Kidney epithelial cell (primary cell): Measurements from ENCODE around the gene PIK3AP1. TPM values are rescaled to one million over a fixed set of nuclear protein-coding genes. Genes with fewer than 3 reads are reported as not detected.

Experiments used
- DNase-seq: peaks from one replicate; pipeline ENCODE4 v3.0.0-alpha.2; 2010; ENCODE audit warnings: low read depth
- H3K27me3 ChIP-seq: 2 replicates; pipeline ENCODE4 v1.6.0; 2011; ENCODE audit warnings: low read length; ENCODE audit not compliant: control insufficient read depth, insufficient read depth
- H3K36me3 ChIP-seq: 2 replicates; pipeline ENCODE4 v1.5.1; 2011; ENCODE audit warnings: low read length; ENCODE audit not compliant: control insufficient read depth, insufficient read depth
- H3K4me3 ChIP-seq: 2 replicates; pipeline ENCODE4 v1.5.1; 2011; ENCODE audit warnings: low read depth, mild to moderate bottlenecking, control low read depth, low read length
- total RNA-seq: library from RNA; depleted of rRNA; stranded (reverse); fragments of >200 nt; gene quantifications from 2 replicates; pipeline ENCODE4 v1.2.3, GENCODE V29; 2015
- TF ChIP-seq, protein P1 (sequence below): IDR thresholded peaks from 2 replicates; pipeline ENCODE4 v1.5.1; 2011; ENCODE audit warnings: mild to moderate bottlenecking, moderate library complexity, low read length, control low read depth, inconsistent platforms; ENCODE audit not compliant: insufficient read depth, poor library complexity, severe bottlenecking

The PIK3AP1 gene
- total RNA-seq, 1 donor from 2014 or later: 8.9 TPM

GRCh38 chr10:96708996-96709395 lies 11.3 kb downstream of the PIK3AP1 start:
- Histone ChIP-seq H3K27me3 (no peaks in the 10 kb centered on the region), H3K36me3 (no peaks in the 10 kb centered on the region), H3K4me3 (no peak overlapping the region)
- TF ChIP-seq, protein P1, sequence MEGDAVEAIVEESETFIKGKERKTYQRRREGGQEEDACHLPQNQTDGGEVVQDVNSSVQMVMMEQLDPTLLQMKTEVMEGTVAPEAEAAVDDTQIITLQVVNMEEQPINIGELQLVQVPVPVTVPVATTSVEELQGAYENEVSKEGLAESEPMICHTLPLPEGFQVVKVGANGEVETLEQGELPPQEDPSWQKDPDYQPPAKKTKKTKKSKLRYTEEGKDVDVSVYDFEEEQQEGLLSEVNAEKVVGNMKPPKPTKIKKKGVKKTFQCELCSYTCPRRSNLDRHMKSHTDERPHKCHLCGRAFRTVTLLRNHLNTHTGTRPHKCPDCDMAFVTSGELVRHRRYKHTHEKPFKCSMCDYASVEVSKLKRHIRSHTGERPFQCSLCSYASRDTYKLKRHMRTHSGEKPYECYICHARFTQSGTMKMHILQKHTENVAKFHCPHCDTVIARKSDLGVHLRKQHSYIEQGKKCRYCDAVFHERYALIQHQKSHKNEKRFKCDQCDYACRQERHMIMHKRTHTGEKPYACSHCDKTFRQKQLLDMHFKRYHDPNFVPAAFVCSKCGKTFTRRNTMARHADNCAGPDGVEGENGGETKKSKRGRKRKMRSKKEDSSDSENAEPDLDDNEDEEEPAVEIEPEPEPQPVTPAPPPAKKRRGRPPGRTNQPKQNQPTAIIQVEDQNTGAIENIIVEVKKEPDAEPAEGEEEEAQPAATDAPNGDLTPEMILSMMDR: no peak
- DNase-seq: no peak

DNA sequence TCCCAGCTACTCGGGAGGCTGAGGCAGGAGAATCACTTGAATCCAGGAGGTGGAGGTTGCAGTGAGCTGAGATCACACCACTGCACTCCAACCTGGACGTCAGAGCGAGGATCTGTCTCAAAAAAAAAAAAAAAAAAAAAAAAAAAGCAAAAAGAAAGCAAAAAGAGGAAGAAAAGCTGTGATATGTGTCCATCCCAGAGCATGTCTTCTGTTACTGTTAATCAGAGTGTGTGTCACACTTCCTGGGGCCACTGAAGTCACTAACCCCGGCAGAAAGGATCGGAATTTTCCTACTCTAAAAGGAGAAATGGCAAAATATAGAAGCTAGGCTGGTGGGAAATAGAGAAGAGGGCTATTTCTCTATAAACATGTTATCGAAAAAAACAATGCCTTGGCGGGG lies 11.9 kb downstream of the PIK3AP1 start:
- Histone ChIP-seq H3K27me3 (no peaks in the 10 kb centered on the region), H3K4me3 (no peak overlapping the region), H3K36me3 (no peaks in the 10 kb centered on the region)
- TF ChIP-seq, protein P1: no peak
- DNase-seq: no peak

GRCh38 chr10:96706331-96706853 lies 13.9 kb downstream of the PIK3AP1 start:
- no peak overlapping the region for H3K4me3 ChIP-seq
- no peaks in the 10 kb centered on the region for H3K27me3 ChIP-seq
- DNase-seq: no peak
- TF ChIP-seq, protein P1: no peak
- H3K36me3 ChIP-seq: no peaks in the 10 kb centered on the region

DNA sequence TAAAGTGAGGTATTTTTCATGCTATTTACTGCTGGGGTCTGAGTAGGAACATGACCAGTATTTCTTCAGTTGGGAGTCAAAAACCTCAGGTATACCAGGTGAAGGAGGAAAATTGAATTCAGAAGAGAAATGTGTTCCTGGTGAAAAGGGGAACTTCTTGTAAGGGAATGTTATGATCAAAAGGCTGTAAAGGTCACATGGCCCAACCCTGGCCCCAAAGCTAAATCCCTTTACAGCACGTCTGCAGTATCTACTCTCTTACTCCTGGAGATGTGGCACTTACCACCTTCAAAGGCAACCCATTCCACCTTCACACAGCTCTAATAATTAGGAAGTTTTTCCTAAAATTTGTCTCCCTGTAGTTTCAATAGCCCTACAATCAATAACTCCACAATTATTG lies 15.2 kb downstream of the PIK3AP1 start:
- no peaks in the 10 kb centered on the region for H3K27me3 ChIP-seq
- no peak for DNase-seq
- TF ChIP-seq, protein P1: no peak
- H3K36me3 ChIP-seq: no peaks in the 10 kb centered on the region
- no peak overlapping the region for H3K4me3 ChIP-seq

DNA sequence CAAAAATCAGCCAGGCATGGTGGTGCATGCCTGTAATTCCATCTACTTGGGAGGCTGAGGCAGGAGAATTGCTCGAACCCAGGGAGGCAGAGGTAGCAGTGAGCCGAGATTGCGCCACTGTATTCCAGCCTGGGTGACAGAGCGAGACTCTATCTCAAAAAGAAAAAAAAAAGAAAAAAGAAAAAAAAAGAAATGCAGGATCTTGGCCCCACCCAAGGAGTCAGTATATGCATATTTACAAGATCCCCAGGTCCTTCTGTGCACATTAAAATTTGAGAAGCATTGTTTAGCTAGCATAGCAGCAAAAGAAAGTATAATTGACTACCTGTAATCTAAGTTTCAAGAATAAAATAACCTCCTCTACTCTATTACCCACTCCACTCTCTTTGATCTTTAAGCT lies 15.8 kb downstream of the PIK3AP1 start:
- DNase-seq: no peak
- Histone ChIP-seq H3K36me3 (no peaks in the 10 kb centered on the region), H3K4me3 (no peak overlapping the region), H3K27me3 (no peaks in the 10 kb centered on the region)
- TF ChIP-seq, protein P1: no peak

- Histone ChIP-seq H3K36me3 (no peaks in the 10 kb centered on the region), H3K4me3 (no peak overlapping the region), H3K27me3 (no peaks in the 10 kb centered on the region)
- no peak for DNase-seq
- TF ChIP-seq, protein P1: no peak
Measured at GRCh38 chr10:96703358-96703757, 17.0 kb downstream of the PIK3AP1 start.
